Osteoblast (primary cell): Measurements from ENCODE around the gene CTSC. TPM values are rescaled to one million over a fixed set of nuclear protein-coding genes. Genes with fewer than 3 reads are reported as not detected.

Experiments used
- DNase-seq: peaks from one replicate; pipeline ENCODE4 v3.0.0; 2011; ENCODE audit warnings: low spot score, mixed read lengths; ENCODE audit not compliant: insufficient read length; ENCODE audit errors: missing footprints
- H2AFZ ChIP-seq: 2 replicates; pipeline ENCODE4 v1.6.0; 2011; ENCODE audit warnings: mild to moderate bottlenecking, low read length
- H3K27ac ChIP-seq: 2 replicates; pipeline ENCODE4 v1.5.1; 2011; ENCODE audit warnings: mild to moderate bottlenecking, low read depth, low read length, moderate library complexity
- H3K27me3 ChIP-seq: 2 replicates; pipeline ENCODE4 v1.6.0; 2012; ENCODE audit warnings: mild to moderate bottlenecking, control low read depth, inconsistent platforms, low read length, moderate library complexity; ENCODE audit not compliant: insufficient read depth
- H3K36me3 ChIP-seq: 2 replicates; pipeline ENCODE4 v1.5.1; 2011; ENCODE audit warnings: mild to moderate bottlenecking, low read length, control low read depth, moderate library complexity; ENCODE audit not compliant: insufficient read depth
- H3K4me1 ChIP-seq: 2 replicates; pipeline ENCODE4 v1.5.1; 2011; ENCODE audit warnings: mild to moderate bottlenecking, low read length, control low read depth, moderate library complexity; ENCODE audit not compliant: insufficient read depth
- H3K4me2 ChIP-seq: 2 replicates; pipeline ENCODE4 v1.6.0; 2011; ENCODE audit warnings: mild to moderate bottlenecking, low read length; ENCODE audit not compliant: insufficient read depth
- H3K4me3 ChIP-seq: fragments of 200-600 bp; sonication (generic); 3 replicates; pipeline ENCODE4 v1.5.1; 2012; ENCODE audit warnings: mild to moderate bottlenecking, low read length, inconsistent platforms; ENCODE audit not compliant: insufficient read depth
- H3K79me2 ChIP-seq: 2 replicates; pipeline ENCODE4 v1.6.0; 2012; ENCODE audit warnings: mild to moderate bottlenecking, low read length, control low read depth, inconsistent platforms; ENCODE audit not compliant: insufficient read depth
- H3K9me3 ChIP-seq: 2 replicates; pipeline ENCODE4 v1.5.1; 2011; ENCODE audit warnings: low read depth, low read length, control low read depth
- H4K20me1 ChIP-seq: 2 replicates; pipeline ENCODE4 v1.6.0; 2012; ENCODE audit warnings: mild to moderate bottlenecking, low read length, control low read depth; ENCODE audit not compliant: insufficient read depth
- CTCF ChIP-seq: IDR thresholded peaks from 2 replicates; pipeline ENCODE4 v1.5.1; 2011; ENCODE audit warnings: mild to moderate bottlenecking, low read depth, low read length, moderate library complexity; ENCODE audit errors: extremely low read depth
- total RNA-seq: library from RNA; depleted of rRNA; stranded (reverse); fragments of >200 nt; gene quantifications from 2 replicates; pipeline ENCODE4 v1.2.3, GENCODE V29; 2012

The CTSC gene
- total RNA-seq, 1 donor: 23.5 TPM

- DNase-seq: no peak
- no peaks in the 10 kb centered on the region for H3K27me3 ChIP-seq
- H2AFZ ChIP-seq: no peak overlapping the region
- no peak overlapping the region for H3K4me2 ChIP-seq
- no peaks in the 10 kb centered on the region for H3K79me2 ChIP-seq
- H3K4me3 ChIP-seq: no peak overlapping the region
- peaks cover 6% of the 10 kb centered on the region for H3K4me1 ChIP-seq
- no peaks in the 10 kb centered on the region for H4K20me1 ChIP-seq
- no peak for TF ChIP-seq CTCF
- no peak overlapping the region for H3K27ac ChIP-seq
- no peaks in the 10 kb centered on the region for H3K9me3 ChIP-seq
- no peaks in the 10 kb centered on the region for H3K36me3 ChIP-seq
Observed at GRCh38 chr11:88379130-88379529, 41.6 kb upstream of the CTSC start.

- peaks cover under 1% of the 10 kb centered on the region for H3K4me1 ChIP-seq
- no peaks in the 10 kb centered on the region for H3K79me2 ChIP-seq
- H4K20me1 ChIP-seq: no peaks in the 10 kb centered on the region
- H3K36me3 ChIP-seq: no peaks in the 10 kb centered on the region
- no peak for DNase-seq
- H3K27me3 ChIP-seq: no peaks in the 10 kb centered on the region
- no peak overlapping the region for H3K4me2 ChIP-seq
- no peaks in the 10 kb centered on the region for H3K9me3 ChIP-seq
- no peak overlapping the region for H3K4me3 ChIP-seq
- no peak overlapping the region for H2AFZ ChIP-seq
- no peak for TF ChIP-seq CTCF
- no peak overlapping the region for H3K27ac ChIP-seq
Observed at GRCh38 chr11:88378422-88379066, 41.0 kb upstream of the CTSC start.

GRCh38 chr11:88377646-88378045, 40.1 kb upstream of the CTSC start:
- TF ChIP-seq CTCF: no peak
- Histone ChIP-seq H3K27me3 (no peaks in the 10 kb centered on the region), H2AFZ (no peak overlapping the region), H3K79me2 (no peaks in the 10 kb centered on the region), H3K9me3 (no peaks in the 10 kb centered on the region), H3K36me3 (no peaks in the 10 kb centered on the region), H4K20me1 (no peaks in the 10 kb centered on the region), H3K4me3 (no peak overlapping the region), H3K4me1 (no peaks in the 10 kb centered on the region), H3K27ac (no peak overlapping the region), H3K4me2 (no peak overlapping the region)
- no peak for DNase-seq

GRCh38 chr11:88377144-88377543, 39.6 kb upstream of the CTSC start:
- Histone ChIP-seq H3K36me3 (no peaks in the 10 kb centered on the region), H3K4me2 (no peak overlapping the region), H3K4me3 (no peak overlapping the region), H3K27me3 (no peaks in the 10 kb centered on the region), H3K27ac (no peak overlapping the region), H3K9me3 (no peaks in the 10 kb centered on the region), H4K20me1 (no peaks in the 10 kb centered on the region), H2AFZ (no peak overlapping the region), H3K4me1 (no peaks in the 10 kb centered on the region), H3K79me2 (no peaks in the 10 kb centered on the region)
- DNase-seq: no peak
- TF ChIP-seq CTCF: no peak
